H1 (cell line): ENCODE results near the gene EMC10. TPM values are rescaled to one million over a fixed set of nuclear protein-coding genes. Genes with fewer than 3 reads are reported as not detected.

Source experiments
- CTCF ChIA-PET: fragments of 300-600 bp; sonication (Branson Sonifier 250); formaldehyde crosslinking; loops from one replicate; lab custom pipeline; 2021; ENCODE audit not compliant: partially characterized antibody; lab: Charles Lee
- POLR2A ChIA-PET: fragments of 300-600 bp; sonication (Branson Sonifier 250); formaldehyde crosslinking; loops from one replicate; lab custom pipeline; 2021; ENCODE audit warnings: inconsistent platforms; ENCODE audit not compliant: partially characterized antibody; lab: Charles Lee
- DNase-seq, 2 experiments: peaks; one replicate each; pipeline versions ENCODE4 v3.0.0 to v3.0.0-alpha.2; 2010 to 2022; ENCODE audit warnings: low spot score in 2 of 2, low read depth in 1 of 2, mixed read lengths in 1 of 2
- FAIRE-seq: peaks from 2 replicates; lab custom pipeline; 2011; peaks lifted over from hg19 to GRCh38; lab: Jason Lieb, UNC
- H2AFZ ChIP-seq: 2 replicates; pipeline ENCODE4 v1.8.1; 2012; ENCODE audit warnings: low read length, inconsistent platforms
- H2AK5ac ChIP-seq: 2 replicates; pipeline ENCODE4 v1.6.1; 2013; ENCODE audit warnings: low read depth, low read length
- H2BK120ac ChIP-seq: replicated peaks from 2 replicates; pipeline ENCODE3; 2013; ENCODE audit warnings: low read depth, low read length, inconsistent platforms
- H2BK12ac ChIP-seq: 2 replicates; pipeline ENCODE4 v1.6.1; 2013; ENCODE audit warnings: low read depth, low read length
- H2BK15ac ChIP-seq: 2 replicates; pipeline ENCODE4 v1.6.1; 2013; ENCODE audit warnings: low read length
- H2BK20ac ChIP-seq: 2 replicates; pipeline ENCODE4 v1.6.1; 2013; ENCODE audit warnings: low read length
- H2BK5ac ChIP-seq: 2 replicates; pipeline ENCODE4 v1.6.1; 2013; ENCODE audit warnings: low read depth, low read length
- H3K14ac ChIP-seq: 2 replicates; pipeline ENCODE4 v1.6.1; 2013; ENCODE audit warnings: inconsistent platforms; ENCODE audit not compliant: insufficient read length
- H3K18ac ChIP-seq: 2 replicates; pipeline ENCODE4 v1.6.1; 2013; ENCODE audit warnings: low read length; ENCODE audit errors: extremely low read depth
- H3K23ac ChIP-seq: 2 replicates; pipeline ENCODE4 v1.6.1; 2013; ENCODE audit warnings: inconsistent platforms; ENCODE audit not compliant: insufficient read length
- H3K23me2 ChIP-seq: 2 replicates; pipeline ENCODE4 v1.6.1; 2013; ENCODE audit warnings: low read depth, low read length
- H3K27ac ChIP-seq: 2 replicates; pipeline ENCODE4 v1.6.1; 2011; ENCODE audit warnings: low read depth, low read length, inconsistent platforms
- H3K27me3 ChIP-seq, 4 experiments: replicated peaks in 1 of 4; 1 replicate in 1 of 4; 2 replicates in 3 of 4; pipeline versions ENCODE4 v1.6.1 to v1.8.1; 2011 to 2013; ENCODE audit warnings: low read length in 3 of 4, mild to moderate bottlenecking in 3 of 4, inconsistent platforms in 2 of 4, mixed read lengths in 2 of 4, moderate library complexity in 1 of 4; ENCODE audit not compliant: control insufficient read depth in 3 of 4, insufficient read depth in 3 of 4; ENCODE audit errors: extremely low read depth in 1 of 4
- H3K36me3 ChIP-seq, 4 experiments: 2 replicates each; pipeline versions ENCODE4 v1.6.1 to v1.8.1; 2011 to 2013; ENCODE audit warnings: mild to moderate bottlenecking in 4 of 4, low read length in 3 of 4, moderate library complexity in 2 of 4, control low read depth in 1 of 4, inconsistent platforms in 1 of 4; ENCODE audit not compliant: insufficient read depth in 4 of 4, control insufficient read depth in 2 of 4
- H3K4ac ChIP-seq: replicated peaks from 2 replicates; pipeline ENCODE3; 2013; ENCODE audit warnings: low read length, low read depth, mixed read lengths, inconsistent platforms; ENCODE audit not compliant: insufficient read length
- H3K4me1 ChIP-seq, 4 experiments: replicated peaks in 1 of 4; 1 replicate in 1 of 4; 2 replicates in 3 of 4; pipeline versions ENCODE4 v1.6.1 to v1.8.1; 2011 to 2013; ENCODE audit warnings: low read length in 3 of 4, inconsistent platforms in 2 of 4, mixed read lengths in 1 of 4; ENCODE audit not compliant: insufficient read depth in 4 of 4, control insufficient read depth in 3 of 4
- H3K4me2 ChIP-seq, 2 experiments: 2 replicates each; pipeline versions ENCODE4 v1.6.1 to v1.8.1; 2011 to 2013; ENCODE audit warnings: low read depth in 2 of 2, low read length in 2 of 2, control low read depth in 1 of 2, inconsistent platforms in 1 of 2, mild to moderate bottlenecking in 1 of 2; ENCODE audit not compliant: insufficient read depth in 1 of 2
- H3K4me3 ChIP-seq, 4 experiments: fragments of 200-600, 300-600 bp in 1 of 4; sonication (generic), shearing (Covaris generic), sonication (Bioruptor Twin) in 1 of 4; 2 replicates each; pipeline versions ENCODE4 v1.5.1 to v1.8.1; 2011 to 2016; ENCODE audit warnings: low read length in 4 of 4, low read depth in 3 of 4, control low read depth in 2 of 4, inconsistent platforms in 2 of 4, mild to moderate bottlenecking in 2 of 4, mixed read lengths in 1 of 4, moderate library complexity in 1 of 4; ENCODE audit not compliant: insufficient read depth in 2 of 4; ENCODE audit errors: extremely low read depth in 1 of 4
- H3K56ac ChIP-seq: replicated peaks from 2 replicates; pipeline ENCODE3; 2013; ENCODE audit warnings: low read depth, mild to moderate bottlenecking, mixed read lengths, low read length, inconsistent platforms; ENCODE audit not compliant: insufficient read length
- H3K79me1 ChIP-seq: 2 replicates; pipeline ENCODE4 v1.6.1; 2013; ENCODE audit warnings: low read depth, low read length, control low read depth
- H3K79me2 ChIP-seq, 2 experiments: 2 replicates each; pipeline versions ENCODE4 v1.6.1 to v1.8.1; 2012 to 2013; ENCODE audit warnings: low read length in 2 of 2, mild to moderate bottlenecking in 2 of 2, inconsistent platforms in 1 of 2; ENCODE audit not compliant: insufficient read depth in 2 of 2, control insufficient read depth in 1 of 2
- H3K9ac ChIP-seq, 4 experiments: replicated peaks in 1 of 4; 1 replicate in 1 of 4; 2 replicates in 3 of 4; pipeline versions ENCODE4 v1.6.1 to v1.8.1; 2011 to 2013; ENCODE audit warnings: low read depth in 3 of 4, low read length in 3 of 4, control low read depth in 2 of 4, mild to moderate bottlenecking in 2 of 4, moderate library complexity in 2 of 4, inconsistent platforms in 1 of 4; ENCODE audit errors: extremely low read depth in 1 of 4
- H3K9me3 ChIP-seq, 2 experiments: 2 replicates each; pipeline versions ENCODE4 v1.6.1 to v1.8.1; 2012 to 2013; ENCODE audit warnings: mild to moderate bottlenecking in 2 of 2, moderate library complexity in 2 of 2, control low read depth in 1 of 2, inconsistent platforms in 1 of 2, low read depth in 1 of 2, low read length in 1 of 2, mixed read lengths in 1 of 2; ENCODE audit not compliant: insufficient read depth in 2 of 2
- H4K20me1 ChIP-seq, 2 experiments: replicated peaks in 1 of 2; 2 replicates each; pipeline versions ENCODE3 to v1.8.1; 2011 to 2013; ENCODE audit warnings: inconsistent platforms in 2 of 2, low read length in 2 of 2, mild to moderate bottlenecking in 1 of 2; ENCODE audit not compliant: insufficient read depth in 2 of 2, control insufficient read depth in 1 of 2
- H4K5ac ChIP-seq: 2 replicates; pipeline ENCODE4 v1.6.1; 2013; ENCODE audit warnings: low read length, low read depth, mixed read lengths, inconsistent platforms; ENCODE audit not compliant: insufficient read length
- H4K8ac ChIP-seq: 2 replicates; pipeline ENCODE4 v1.8.0; 2013; ENCODE audit warnings: mild to moderate bottlenecking, moderate library complexity, low read length, inconsistent platforms; ENCODE audit not compliant: insufficient read depth; ENCODE audit errors: extremely low read depth
- H4K91ac ChIP-seq: replicated peaks from 2 replicates; pipeline ENCODE3; 2013; ENCODE audit warnings: low read length, mixed read lengths, inconsistent platforms; ENCODE audit not compliant: insufficient read length
- NRF1 ChIP-seq: IDR thresholded peaks from 2 replicates; pipeline ENCODE4 v1.6.1; 2011; ENCODE audit warnings: mild to moderate bottlenecking, low read depth, low read length, improper control_type of control experiment
- SP2 ChIP-seq: IDR thresholded peaks from 2 replicates; pipeline ENCODE4 v1.6.1; 2012; ENCODE audit warnings: mild to moderate bottlenecking, low read length, inconsistent platforms
- WGBS, 2 experiments: shearing (Covaris generic) in 1 of 2; methylation state at CpG; one replicate each; pipeline versions ENCODE4 v1.1.6 to v1.1.7; 2013 to 2015; ENCODE audit warnings: low lambda C conversion rate in 2 of 2, mixed read lengths in 2 of 2, inconsistent platforms in 1 of 2, low coverage in 1 of 2, missing lambda C conversion rate in 1 of 2; ENCODE audit not compliant: insufficient replicate concordance in 2 of 2, insufficient coverage in 1 of 2, insufficient read length in 1 of 2; ENCODE audit errors: extremely low coverage in 1 of 2, missing lambda C conversion rate in 1 of 2; 5-methylcytosine and 5-hydroxymethylcytosine counted together
- polyA plus RNA-seq, 7 experiments: library from polyadenylated mRNA; depleted of rRNA in 3 of 7; stranded (reverse) in 5 of 7; unstranded in 2 of 7; fragments of >200 nt in 5 of 7; fragments of 200-250 nt in 2 of 7; gene quantifications; 1 replicate in 5 of 7; 2 replicates in 1 of 7; 4 replicates in 1 of 7; pipeline versions ENCODE4 v1.2.1 to v1.2.3, GENCODE V29; 2011 to 2013; ENCODE audit warnings: missing spikeins in 2 of 7, mixed read lengths in 2 of 7
- total RNA-seq: library from RNA; stranded (reverse); fragmentation: NEBNext Ultra II Directional; extraction: Animal tissue kit (Norgen Biotek cat#: 25700); gene quantifications from 2 replicates; pipeline ENCODE4 v1.2.1, GENCODE V29; 2021

EMC10 gene
- total and polyA plus RNA-seq, 2 of the 8 experiments (the other 6 are each of a cell fraction or from before 2014, with no cell fraction given) = 77.6 to 103 TPM

DNA sequence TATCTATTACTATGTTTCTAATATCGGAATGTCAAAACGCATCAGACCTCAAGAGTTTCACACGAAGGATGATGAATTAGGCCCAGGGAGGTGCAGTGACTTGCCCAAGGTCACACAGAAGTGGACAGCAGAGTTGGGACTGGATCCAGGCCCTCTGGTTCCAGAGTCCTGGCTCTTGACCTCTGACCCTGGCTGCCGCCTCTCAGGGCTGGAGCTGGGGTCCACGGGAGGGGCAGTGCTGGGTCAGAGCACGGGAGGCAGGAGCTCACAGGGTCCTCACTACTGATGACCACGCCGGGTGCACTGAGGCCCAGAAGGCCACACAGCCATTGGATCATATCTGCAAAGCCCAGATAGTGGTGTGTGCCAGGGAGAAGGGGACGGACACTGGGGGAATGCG lies 46.6 kb downstream of the EMC10 start:
- no peak overlapping the region for H3K27ac ChIP-seq
- H3K9me3 ChIP-seq = no peaks in the 10 kb centered on the region; a peak in 1 of 4 replicates
- no peak overlapping the region for H4K8ac ChIP-seq
- H4K5ac ChIP-seq = no peak overlapping the region
- H3K23me2 ChIP-seq = no peaks in the 10 kb centered on the region
- H3K79me2 ChIP-seq = no peaks in the 10 kb centered on the region
- DNase-seq = no peak
- ChIA-PET POLR2A (no interaction called here), CTCF (interaction anchor here (0.8 to 19.3 kb wide), 7 partner anchors 15 to 231 kb away, joined by 3 to 206 read pairs (median 3); no protein-coding TSS in a partner anchor)
- H3K56ac ChIP-seq = no peak overlapping the region
- H3K4me2 ChIP-seq = no peak overlapping the region
- no peak overlapping the region for H3K23ac ChIP-seq
- H3K27me3 ChIP-seq = no peaks in the 10 kb centered on the region; a peak in 1 of 7 replicates
- H2AK5ac ChIP-seq = no peak overlapping the region
- H3K14ac ChIP-seq = no peak overlapping the region
- no peaks in the 10 kb centered on the region for H3K4me1 ChIP-seq
- no peak overlapping the region for H2BK5ac ChIP-seq
- no peak overlapping the region for H2BK120ac ChIP-seq
- H3K18ac ChIP-seq = no peak overlapping the region
- no peak overlapping the region for H2BK20ac ChIP-seq
- WGBS, 2 experiments = 92% methylated on average over 10 of the region's 10 CpGs; no CpG with 5 or more reads in 1 of the 2 experiments
- no peak overlapping the region for H2BK12ac ChIP-seq
- no peak overlapping the region for H3K4ac ChIP-seq
- H4K91ac ChIP-seq = no peak overlapping the region
- H3K4me3 ChIP-seq = no peak overlapping the region
- FAIRE-seq = no peak
- no peak overlapping the region for H2AFZ ChIP-seq
- peaks cover 0 to 13% (median 0%) of the 10 kb centered on the region in 4 experiments; a peak in 1 of 8 replicates for H3K36me3 ChIP-seq
- H3K79me1 ChIP-seq = no peaks in the 10 kb centered on the region
- no peak overlapping the region for H3K9ac ChIP-seq
- H4K20me1 ChIP-seq = peaks cover 3 to 9% of the 10 kb centered on the region in 2 experiments
- no peak overlapping the region for H2BK15ac ChIP-seq
- TF ChIP-seq SP2 (no peak), NRF1 (no peak)
